Fibroblast of skin of left quadriceps (primary cell): ENCODE results near the gene NOS2.
"Not testable (repeated sequence)": the region's sequence is repeated elsewhere in the genome, so short reads cannot be mapped to it uniquely, and the experiment has no call there.

Experiments
- DNase-seq, 2 experiments: peaks; one replicate each; pipeline ENCODE4 v3.0.0-alpha.2; 2013; ENCODE audit warnings: low read depth in 2 of 2

Gene NOS2

GRCh38 chr17:27800522-27800921 lies at the start of gene NOS2:
TSS of gene NOS2 (minus strand) at chr17:27800529. CDS start at chr17:27798809, 1,720 bp downstream.
- no peak for DNase-seq

- DNase-seq = no peak
These were observed 49.3 kb upstream of the NOS2 start for GRCh38 chr17:27849474-27850185.

GRCh38 chr17:27848931-27849330 lies 48.6 kb upstream of the NOS2 start:
- DNase-seq = no peak

- not testable (repeated sequence) for DNase-seq
These were observed 46.5 kb upstream of the NOS2 start for GRCh38 chr17:27846808-27847307.

- no peak for DNase-seq
These were observed 45.8 kb upstream of the NOS2 start for GRCh38 chr17:27846042-27846655.

GRCh38 chr17:27845264-27846041 lies 45.1 kb upstream of the NOS2 start:
- DNase-seq = no peak

- no peak for DNase-seq
These were observed 40.4 kb upstream of the NOS2 start for GRCh38 chr17:27840688-27841087.

GRCh38 chr17:27840406-27840678 lies 40.0 kb upstream of the NOS2 start:
- DNase-seq = not testable (repeated sequence)

GRCh38 chr17:27839571-27840405 lies 39.5 kb upstream of the NOS2 start:
- DNase-seq = not testable (repeated sequence)

- not testable (repeated sequence) for DNase-seq
These were observed 38.3 kb upstream of the NOS2 start for GRCh38 chr17:27838607-27839006.

GRCh38 chr17:27837769-27838168 lies 37.4 kb upstream of the NOS2 start:
- not testable (repeated sequence) for DNase-seq

- DNase-seq = no peak
These were observed 36.3 kb upstream of the NOS2 start for GRCh38 chr17:27836651-27837050.

- DNase-seq = no peak
These were observed 34.2 kb upstream of the NOS2 start for GRCh38 chr17:27834571-27834970.

GRCh38 chr17:27832831-27833230 lies 32.5 kb upstream of the NOS2 start:
- DNase-seq = no peak

GRCh38 chr17:27829888-27830287 lies 29.6 kb upstream of the NOS2 start:
- not testable (repeated sequence) for DNase-seq

GRCh38 chr17:27829143-27829711 lies 28.9 kb upstream of the NOS2 start:
- DNase-seq = not testable (repeated sequence)

- no peak for DNase-seq
These were observed 25.1 kb upstream of the NOS2 start for GRCh38 chr17:27825459-27825858.

GRCh38 chr17:27824745-27825144 lies 24.4 kb upstream of the NOS2 start:
- no peak for DNase-seq

- DNase-seq = no peak
These were observed 23.9 kb upstream of the NOS2 start for GRCh38 chr17:27824176-27824715.

- not testable (repeated sequence) for DNase-seq
These were observed 21.8 kb upstream of the NOS2 start for GRCh38 chr17:27822108-27822507.

- no peak for DNase-seq
These were observed 21.0 kb upstream of the NOS2 start for GRCh38 chr17:27821318-27821717.
